Measurements from ENCODE around the gene DLG5. TPM values are rescaled to one million over a fixed set of nuclear protein-coding genes. Genes with fewer than 3 reads are reported as not detected.

Gene DLG5
- total and polyA plus RNA-seq, 9 of the 15 experiments (the other 6 are each of a cell fraction or from before 2014, with no cell fraction given) = 1.4 to 26.8 (median 11.2) TPM

DNA sequence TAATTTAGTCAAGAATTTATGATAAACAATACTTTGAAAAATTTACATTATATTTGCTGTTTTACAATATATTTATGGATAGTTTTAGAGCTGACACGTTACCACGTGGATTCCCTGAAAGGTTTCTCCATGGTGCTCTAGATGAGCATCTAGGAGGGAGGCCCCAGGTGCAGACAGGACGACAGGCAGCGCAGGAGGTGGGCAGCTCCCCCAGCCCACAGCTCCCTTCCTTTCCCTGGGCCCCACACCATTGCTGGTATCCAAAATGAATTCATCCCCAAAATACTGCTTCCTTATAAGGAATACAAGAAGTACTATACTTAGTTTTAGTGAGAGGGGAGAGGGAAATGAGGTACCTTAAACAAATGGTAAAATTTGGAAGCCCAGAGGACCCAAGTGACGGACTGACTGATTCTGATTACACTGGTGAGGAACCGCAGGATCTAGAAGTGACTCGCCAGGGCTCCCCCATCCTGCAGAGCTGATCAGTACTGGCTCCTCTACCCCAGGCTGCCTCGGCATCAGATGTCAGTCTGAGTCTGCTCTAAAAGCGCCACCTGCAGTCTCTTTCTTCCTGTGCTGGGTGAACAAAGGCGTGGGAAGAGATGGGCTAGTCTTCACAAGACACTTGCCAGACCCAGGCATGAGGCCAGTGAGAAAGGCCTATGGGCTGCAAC, 89.2 kb downstream of the DLG5 start (continued):
- TF ChIP-seq BRD9 (IDR thresholded peaks at IDR 0.05; ENCODE audit: low read depth, partially characterized antibody) (no peak), CBFB (CRISPR knock-in tag; IDR thresholded peaks at IDR 0.05) (no peak), MTA2 (IDR thresholded peaks at IDR 0.05; ENCODE audit: low read depth) (no peak), ZNF644 (tag; IDR thresholded peaks at IDR 0.05; ENCODE audit: low read depth) (no peak), ELF4 (CRISPR knock-in tag; IDR thresholded peaks at IDR 0.05) (no peak), SMC3 (conservative IDR thresholded peaks at IDR 0.05; ENCODE audit: insufficient read depth, low read depth, low read length) (0 out of 2 replicates have a peak, but pooled peaks have one; percentile 35), SMAD4 (CRISPR knock-in tag; conservative IDR thresholded peaks at IDR 0.05) (0 out of 2 replicates have a peak, but pooled peaks have one; percentile 37), RCOR1 (IDR thresholded peaks at IDR 0.05; ENCODE audit: borderline replicate concordance in 1 of 2, low read depth in 2 of 2, low read length in 2 of 2) (peak in 1 of 2 experiments; percentile 86; a peak in 3 of 4 replicates), CHD4 (IDR thresholded peaks at IDR 0.05; ENCODE audit: insufficient read depth, insufficient replicate concordance, low read depth, low read length, poor library complexity, severe bottlenecking) (no peak), NFE2 (IDR thresholded peaks at IDR 0.05; ENCODE audit: low read depth) (no peak), PREB (CRISPR knock-in tag; IDR thresholded peaks at IDR 0.05) (no peak), CBX5 (IDR thresholded peaks at IDR 0.05; ENCODE audit: borderline replicate concordance, low read depth) (no peak), NRF1 (conservative IDR thresholded peaks at IDR 0.05 in 1 of 2, IDR thresholded peaks at IDR 0.05 in 1 of 2) (no peak)
- TF ChIP-seq, protein P1, sequence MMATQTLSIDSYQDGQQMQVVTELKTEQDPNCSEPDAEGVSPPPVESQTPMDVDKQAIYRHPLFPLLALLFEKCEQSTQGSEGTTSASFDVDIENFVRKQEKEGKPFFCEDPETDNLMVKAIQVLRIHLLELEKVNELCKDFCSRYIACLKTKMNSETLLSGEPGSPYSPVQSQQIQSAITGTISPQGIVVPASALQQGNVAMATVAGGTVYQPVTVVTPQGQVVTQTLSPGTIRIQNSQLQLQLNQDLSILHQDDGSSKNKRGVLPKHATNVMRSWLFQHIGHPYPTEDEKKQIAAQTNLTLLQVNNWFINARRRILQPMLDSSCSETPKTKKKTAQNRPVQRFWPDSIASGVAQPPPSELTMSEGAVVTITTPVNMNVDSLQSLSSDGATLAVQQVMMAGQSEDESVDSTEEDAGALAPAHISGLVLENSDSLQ (IDR thresholded peaks at IDR 0.05) = peak; percentile 69
